Fibroblast of pulmonary artery (primary cell): ENCODE data around the gene RNF20.
"Not testable (repeated sequence)": the region's sequence is repeated elsewhere in the genome, so short reads cannot be mapped to it uniquely, and the experiment has no call there.

Experiments used
- DNase-seq: peaks from one replicate; pipeline ENCODE4 v3.0.0-alpha.2; 2010; ENCODE audit warnings: low read depth
- H3K4me3 ChIP-seq: replicated peaks from 2 replicates; pipeline ENCODE4 v1.5.1; 2011; ENCODE audit warnings: low read depth, mild to moderate bottlenecking, control low read depth, low read length, moderate library complexity
- TF ChIP-seq, protein P1 (sequence below): IDR thresholded peaks from 2 replicates; pipeline ENCODE4 v1.5.1; 2011; ENCODE audit warnings: mild to moderate bottlenecking, control low read depth, low read length, inconsistent platforms; ENCODE audit errors: missing control alignments

Gene RNF20

DNA sequence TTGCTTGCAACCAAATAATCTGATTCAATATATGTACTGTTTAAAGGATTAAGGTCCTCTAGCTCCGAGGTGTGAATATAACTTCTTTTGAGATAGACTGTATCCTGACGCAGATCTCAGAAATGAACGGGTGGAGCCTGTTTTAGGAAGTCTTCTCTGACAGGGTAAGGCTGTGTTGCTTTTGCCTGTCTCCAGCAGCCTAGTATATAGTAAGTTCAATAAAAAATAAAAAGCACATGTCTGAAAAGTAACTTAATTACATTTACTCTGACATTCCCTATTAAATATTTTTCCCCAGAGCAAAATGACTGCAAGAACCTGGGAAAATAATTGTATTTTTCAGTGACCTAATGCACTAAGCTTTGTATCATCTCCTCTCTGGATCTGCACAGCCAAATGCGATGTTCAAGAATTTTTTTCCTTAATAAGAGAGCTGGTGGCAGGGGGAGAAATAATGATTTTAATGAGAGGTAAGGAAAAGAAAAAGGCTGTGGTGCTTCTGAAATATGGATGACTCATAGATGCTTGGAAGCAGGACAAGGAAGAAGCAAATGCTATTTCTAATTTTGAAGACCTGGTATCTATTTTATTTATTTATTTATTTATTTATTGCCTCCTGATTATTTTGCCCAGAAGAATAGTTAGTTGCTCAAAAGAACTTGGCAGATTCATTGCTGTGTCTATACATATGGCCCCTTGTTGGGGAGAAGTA is 53.8 kb downstream of the RNF20 start:
- TF ChIP-seq, protein P1, sequence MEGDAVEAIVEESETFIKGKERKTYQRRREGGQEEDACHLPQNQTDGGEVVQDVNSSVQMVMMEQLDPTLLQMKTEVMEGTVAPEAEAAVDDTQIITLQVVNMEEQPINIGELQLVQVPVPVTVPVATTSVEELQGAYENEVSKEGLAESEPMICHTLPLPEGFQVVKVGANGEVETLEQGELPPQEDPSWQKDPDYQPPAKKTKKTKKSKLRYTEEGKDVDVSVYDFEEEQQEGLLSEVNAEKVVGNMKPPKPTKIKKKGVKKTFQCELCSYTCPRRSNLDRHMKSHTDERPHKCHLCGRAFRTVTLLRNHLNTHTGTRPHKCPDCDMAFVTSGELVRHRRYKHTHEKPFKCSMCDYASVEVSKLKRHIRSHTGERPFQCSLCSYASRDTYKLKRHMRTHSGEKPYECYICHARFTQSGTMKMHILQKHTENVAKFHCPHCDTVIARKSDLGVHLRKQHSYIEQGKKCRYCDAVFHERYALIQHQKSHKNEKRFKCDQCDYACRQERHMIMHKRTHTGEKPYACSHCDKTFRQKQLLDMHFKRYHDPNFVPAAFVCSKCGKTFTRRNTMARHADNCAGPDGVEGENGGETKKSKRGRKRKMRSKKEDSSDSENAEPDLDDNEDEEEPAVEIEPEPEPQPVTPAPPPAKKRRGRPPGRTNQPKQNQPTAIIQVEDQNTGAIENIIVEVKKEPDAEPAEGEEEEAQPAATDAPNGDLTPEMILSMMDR: no peak
- DNase-seq: no peak
- H3K4me3 ChIP-seq: no peak overlapping the region

DNA sequence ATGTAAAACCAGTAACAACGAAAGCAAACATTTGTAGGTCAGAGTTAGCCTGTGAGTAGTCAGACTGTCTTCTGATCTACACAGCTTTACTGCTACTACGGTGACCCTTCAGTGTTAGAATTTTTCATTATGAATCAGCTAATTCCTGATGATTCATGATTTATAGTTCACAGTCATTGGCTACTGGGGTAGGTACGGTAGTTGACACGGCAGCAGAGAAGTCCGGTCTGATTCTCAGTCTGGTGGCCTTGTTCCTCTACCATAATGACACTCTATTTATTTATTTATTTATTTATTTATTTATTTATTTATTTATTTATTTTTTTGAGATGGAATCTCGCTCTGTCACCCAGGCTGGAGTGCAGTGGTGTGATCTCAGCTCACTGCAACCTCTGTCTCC is 56.4 kb downstream of the RNF20 start:
- not testable (repeated sequence) for DNase-seq

DNA sequence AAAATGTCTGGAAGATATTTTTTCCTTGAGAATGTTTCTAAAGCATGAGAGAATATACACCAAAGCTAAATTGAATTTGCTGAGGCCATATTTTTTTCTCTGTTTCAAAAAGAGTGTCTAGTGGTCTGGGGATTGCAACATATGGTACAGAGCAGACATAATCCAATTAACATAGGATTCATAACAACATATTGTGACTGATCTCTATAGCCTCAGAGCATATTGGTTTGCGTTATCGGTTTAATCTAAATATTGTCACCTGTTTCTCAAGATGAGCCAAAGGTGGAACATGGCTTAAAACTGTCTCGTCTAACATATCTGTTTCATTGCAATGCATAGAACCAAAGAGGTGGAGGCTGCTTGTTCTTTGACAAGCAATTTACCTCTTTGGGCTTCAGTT is 57.2 kb downstream of the RNF20 start:
- TF ChIP-seq, protein P1: no peak

More for the DNA sequence above, 56.4 kb downstream of the RNF20 start:
- not testable (repeated sequence) for H3K4me3 ChIP-seq

DNA sequence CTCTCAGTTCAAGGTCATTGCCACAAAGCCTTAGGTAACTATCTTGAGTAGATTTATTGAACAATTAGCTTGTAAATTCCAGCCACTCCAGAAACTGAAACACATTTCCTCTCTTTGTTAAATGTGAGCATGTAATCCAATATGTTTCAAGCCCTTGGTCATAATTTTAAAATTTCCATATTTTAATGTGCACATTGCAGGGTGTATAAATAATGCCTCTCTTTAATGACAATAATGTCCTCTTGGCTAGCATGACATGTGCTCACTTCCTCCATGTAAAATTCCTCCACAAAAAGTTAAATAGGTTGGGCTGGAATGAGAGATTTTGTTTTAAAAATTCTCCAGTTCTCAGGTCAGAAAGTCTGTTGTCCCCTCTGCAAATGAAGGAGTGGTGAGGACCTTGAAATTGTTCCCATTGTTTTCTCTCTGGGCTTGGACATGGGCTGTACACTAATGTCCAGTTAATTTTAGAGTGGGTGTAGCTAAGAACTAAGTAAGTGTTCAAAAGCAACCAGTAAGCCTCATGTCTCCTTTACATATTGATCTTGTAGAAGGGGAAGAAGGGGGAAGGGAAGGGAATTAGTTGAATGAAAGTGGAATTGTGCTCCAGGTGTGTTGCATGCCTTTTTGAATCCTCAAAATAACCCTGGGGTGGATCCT is 58.3 kb downstream of the RNF20 start:
- H3K4me3 ChIP-seq: no peak overlapping the region
- DNase-seq: no peak
- TF ChIP-seq, protein P1: no peak

More for the DNA sequence above, 57.2 kb downstream of the RNF20 start:
- H3K4me3 ChIP-seq: no peak overlapping the region
- DNase-seq: no peak

DNA sequence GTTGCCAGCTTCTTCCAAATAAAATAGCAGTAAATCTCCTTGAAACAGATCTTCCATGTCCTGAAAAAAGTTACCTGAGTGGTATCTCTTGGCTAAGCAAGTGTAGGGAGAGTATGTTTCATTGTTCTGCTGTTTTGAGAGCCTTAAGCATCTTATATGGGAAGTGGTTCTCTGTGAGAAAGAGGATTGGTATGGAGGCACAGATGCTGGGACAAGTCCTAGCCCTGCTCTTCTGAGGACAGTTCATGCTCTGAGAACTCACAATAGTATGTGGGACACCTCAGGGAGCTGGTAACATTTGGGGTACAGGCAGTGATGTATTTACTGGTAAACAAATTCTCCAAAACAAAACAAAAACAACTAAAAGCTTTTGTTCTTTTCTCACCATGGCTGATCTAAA is 59.1 kb downstream of the RNF20 start:
- no peak for DNase-seq
- no peak overlapping the region for H3K4me3 ChIP-seq
- TF ChIP-seq, protein P1: no peak

DNA sequence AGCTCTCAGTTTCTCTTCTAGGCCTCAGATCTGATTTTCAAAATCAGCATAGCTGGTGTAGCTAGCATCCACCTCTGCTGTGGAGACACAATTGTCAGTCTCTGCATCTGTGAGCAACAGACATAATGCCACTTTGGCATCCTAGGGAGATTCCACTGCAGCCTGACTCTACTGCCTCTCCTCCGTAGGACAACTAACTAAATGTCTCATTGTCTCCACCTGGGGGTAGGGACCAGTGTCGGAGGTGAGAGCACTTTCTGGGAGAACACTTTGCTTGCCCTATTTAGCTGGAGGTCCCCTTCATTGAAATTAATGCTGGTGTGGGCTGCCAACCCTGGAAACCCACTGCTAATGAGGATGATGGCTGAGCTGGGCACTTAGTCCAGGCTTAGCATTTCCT is 59.7 kb downstream of the RNF20 start:
- no peak overlapping the region for H3K4me3 ChIP-seq
- DNase-seq: no peak
- TF ChIP-seq, protein P1: no peak

DNA sequence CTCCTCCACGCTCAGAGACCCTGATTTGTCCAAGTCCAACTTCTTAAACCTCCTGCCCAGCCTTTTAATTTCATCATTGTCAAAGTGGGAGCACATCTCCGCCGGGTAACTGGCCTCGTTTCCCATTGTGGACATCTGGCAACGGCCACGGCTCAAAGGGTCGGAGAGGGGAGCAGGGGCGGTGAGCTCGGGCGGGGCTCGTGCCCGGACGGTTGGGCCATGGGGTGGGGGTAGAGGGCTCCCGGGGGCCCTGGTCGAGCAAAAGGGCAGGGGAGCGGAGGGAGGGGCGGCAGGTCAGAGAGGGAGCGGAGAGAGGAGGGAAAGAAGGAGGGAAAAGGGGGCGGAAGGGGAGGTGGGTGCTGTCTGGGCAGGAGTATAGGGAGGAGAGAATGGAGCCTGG is 61.1 kb downstream of the RNF20 start, which contains the start of gene PPP3R2:
PPP3R2 (minus strand) TSS at position 174 of the 400 bp plus-strand sequence; CDS start at position 126, 48 bp downstream.
- no peak within 1 kb of the TSS for H3K4me3 ChIP-seq
- DNase-seq: no peak
- TF ChIP-seq, protein P1: no peak
